SK-N-SH (cell line): ENCODE measurements around the gene COL23A1.

Source experiments
- ELF1 ChIP-seq: IDR thresholded peaks from 2 replicates; pipeline ENCODE4 v1.4.0; 2012
- EP300 ChIP-seq, 2 experiments: IDR thresholded peaks; 2 replicates each; pipeline versions ENCODE4 v1.4.0 to v1.6.1; 2012; ENCODE audit warnings: borderline replicate concordance in 1 of 2, low read depth in 1 of 2, low read length in 1 of 2
- FOSL2 ChIP-seq: IDR thresholded peaks from 2 replicates; pipeline ENCODE4 v1.4.0; 2012; ENCODE audit warnings: low read depth, mild to moderate bottlenecking, moderate library complexity, borderline replicate concordance
- FOXM1 ChIP-seq: IDR thresholded peaks from 2 replicates; pipeline ENCODE4 v1.4.0; 2012; ENCODE audit warnings: low read depth, mild to moderate bottlenecking
- NFIC ChIP-seq: IDR thresholded peaks from 2 replicates; pipeline ENCODE4 v1.4.0; 2012; ENCODE audit warnings: borderline replicate concordance
- POLR2AphosphoS5 ChIP-seq: IDR thresholded peaks from 2 replicates; pipeline ENCODE4 v1.6.1; 2012; ENCODE audit warnings: low read depth, low read length
- TF ChIP-seq, protein P1 (sequence below): fragments of 200-600 bp; sonication (generic); IDR thresholded peaks from 2 replicates; pipeline ENCODE4 v1.6.1; 2017; ENCODE audit warnings: antibody characterized with exemption, mild to moderate bottlenecking, moderate library complexity
- TF ChIP-seq, protein P2 (sequence below): IDR thresholded peaks from 2 replicates; pipeline ENCODE4 v1.4.0; 2012; ENCODE audit warnings: low read depth

DNA sequence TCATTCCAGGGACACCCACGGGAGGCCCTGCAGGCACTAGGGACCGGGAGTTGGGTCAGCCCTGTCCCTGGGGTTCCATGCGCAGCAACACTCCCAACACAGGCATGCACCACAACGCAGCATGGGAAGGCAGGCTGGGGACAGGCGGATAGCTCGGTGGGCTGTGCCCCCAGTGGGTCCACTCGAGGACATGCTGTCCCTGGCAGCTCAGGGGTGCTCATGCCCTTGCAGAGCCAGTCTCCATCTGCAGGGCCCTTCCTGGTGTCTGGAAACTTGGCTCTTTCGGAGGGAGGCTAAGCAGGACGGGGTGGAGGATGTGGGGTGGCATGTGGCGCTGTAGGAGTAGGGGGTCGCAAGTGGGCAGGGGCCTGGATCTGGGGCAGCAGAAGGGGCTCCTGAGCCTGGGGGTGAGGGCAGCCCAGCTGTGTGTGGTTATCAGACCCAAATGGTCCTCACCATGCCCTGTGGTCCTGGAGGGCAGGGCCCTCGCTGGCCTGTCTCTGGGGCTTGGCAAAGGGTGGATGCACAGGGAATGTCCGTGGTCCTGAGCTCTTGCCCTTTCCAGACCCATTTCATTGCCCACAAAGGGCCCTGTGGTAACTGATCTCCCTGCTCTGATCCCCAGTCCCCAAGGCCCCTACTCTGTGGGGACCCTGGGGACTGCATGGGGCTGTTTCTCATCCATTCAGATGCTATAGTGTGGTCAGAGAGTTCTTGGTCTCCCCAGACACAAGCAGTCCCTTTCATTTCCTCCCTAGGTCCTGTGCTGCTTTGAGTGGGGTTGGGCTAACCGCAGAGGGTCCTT, 267.3 kb downstream of the COL23A1 start:
- TF ChIP-seq, protein P1, sequence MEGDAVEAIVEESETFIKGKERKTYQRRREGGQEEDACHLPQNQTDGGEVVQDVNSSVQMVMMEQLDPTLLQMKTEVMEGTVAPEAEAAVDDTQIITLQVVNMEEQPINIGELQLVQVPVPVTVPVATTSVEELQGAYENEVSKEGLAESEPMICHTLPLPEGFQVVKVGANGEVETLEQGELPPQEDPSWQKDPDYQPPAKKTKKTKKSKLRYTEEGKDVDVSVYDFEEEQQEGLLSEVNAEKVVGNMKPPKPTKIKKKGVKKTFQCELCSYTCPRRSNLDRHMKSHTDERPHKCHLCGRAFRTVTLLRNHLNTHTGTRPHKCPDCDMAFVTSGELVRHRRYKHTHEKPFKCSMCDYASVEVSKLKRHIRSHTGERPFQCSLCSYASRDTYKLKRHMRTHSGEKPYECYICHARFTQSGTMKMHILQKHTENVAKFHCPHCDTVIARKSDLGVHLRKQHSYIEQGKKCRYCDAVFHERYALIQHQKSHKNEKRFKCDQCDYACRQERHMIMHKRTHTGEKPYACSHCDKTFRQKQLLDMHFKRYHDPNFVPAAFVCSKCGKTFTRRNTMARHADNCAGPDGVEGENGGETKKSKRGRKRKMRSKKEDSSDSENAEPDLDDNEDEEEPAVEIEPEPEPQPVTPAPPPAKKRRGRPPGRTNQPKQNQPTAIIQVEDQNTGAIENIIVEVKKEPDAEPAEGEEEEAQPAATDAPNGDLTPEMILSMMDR, result no peak
- no peak for TF ChIP-seq FOSL2
- TF ChIP-seq POLR2AphosphoS5, result no peak
- TF ChIP-seq, protein P2, sequence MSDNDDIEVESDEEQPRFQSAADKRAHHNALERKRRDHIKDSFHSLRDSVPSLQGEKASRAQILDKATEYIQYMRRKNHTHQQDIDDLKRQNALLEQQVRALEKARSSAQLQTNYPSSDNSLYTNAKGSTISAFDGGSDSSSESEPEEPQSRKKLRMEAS, result no peak
- TF ChIP-seq NFIC, result no peak
- no peak for TF ChIP-seq ELF1
- TF ChIP-seq EP300 (IDR thresholded peaks at IDR 0.05; ENCODE audit: borderline replicate concordance in 1 of 2, low read depth in 1 of 2, low read length in 1 of 2), result no peak
- TF ChIP-seq FOXM1, result no peak
